Endodermal cell (in vitro differentiated cells): ENCODE results near the gene SULT4A1. TPM values are rescaled to one million over a fixed set of nuclear protein-coding genes. Genes with fewer than 3 reads are reported as not detected.
A peak's percentile ranks its signal among the peaks of the same experiment; 100 is the strongest.

Experiments
- DNase-seq: peaks from one replicate; pipeline ENCODE4 v3.0.0-alpha.2; 2017
- H3K27ac ChIP-seq: 2 replicates; pipeline ENCODE4 v1.5.1; 2013; ENCODE audit warnings: mild to moderate bottlenecking, low read depth, low read length, moderate library complexity
- H3K27me3 ChIP-seq: 2 replicates; pipeline ENCODE4 v1.6.1; 2013; ENCODE audit warnings: mild to moderate bottlenecking, low read length, moderate library complexity; ENCODE audit not compliant: insufficient read depth, control insufficient read depth, poor library complexity, severe bottlenecking
- H3K36me3 ChIP-seq: 2 replicates; pipeline ENCODE4 v1.7.0; 2013; ENCODE audit warnings: mild to moderate bottlenecking, low read length, moderate library complexity; ENCODE audit not compliant: control insufficient read depth, insufficient read depth
- H3K4me1 ChIP-seq: one replicate; pipeline ENCODE4 v1.7.0; 2013; ENCODE audit warnings: low read length; ENCODE audit not compliant: control insufficient read depth, insufficient read depth
- H3K4me3 ChIP-seq: 2 replicates; pipeline ENCODE4 v1.5.1; 2013; ENCODE audit warnings: mild to moderate bottlenecking, low read length, moderate library complexity
- H3K9ac ChIP-seq: 2 replicates; pipeline ENCODE4 v1.6.1; 2013; ENCODE audit warnings: mild to moderate bottlenecking, low read length, moderate library complexity; ENCODE audit not compliant: poor library complexity, severe bottlenecking; ENCODE audit errors: extremely low read depth
- H3K9me3 ChIP-seq: 2 replicates; pipeline ENCODE4 v1.6.1; 2013; ENCODE audit warnings: mild to moderate bottlenecking, low read length, moderate library complexity; ENCODE audit not compliant: control insufficient read depth
- H3K27ac Mint-ChIP-seq: 2 replicates; pipeline ENCODE4 v1.8.0; 2020; ENCODE audit warnings: mixed read lengths
- H3K27me3 Mint-ChIP-seq: 2 replicates; pipeline ENCODE4 v1.8.0; 2021; ENCODE audit warnings: mild to moderate bottlenecking, mixed read lengths; ENCODE audit not compliant: insufficient read depth
- H3K36me3 Mint-ChIP-seq: 2 replicates; pipeline ENCODE4 v1.8.0; 2020; ENCODE audit warnings: low read depth, mixed read lengths
- H3K4me1 Mint-ChIP-seq: 2 replicates; pipeline ENCODE4 v1.8.0; 2020; ENCODE audit warnings: mixed read lengths
- H3K4me3 Mint-ChIP-seq: 2 replicates; pipeline ENCODE4 v1.8.0; 2020; ENCODE audit warnings: mild to moderate bottlenecking, moderate library complexity, mixed read lengths
- H3K9me3 Mint-ChIP-seq: 2 replicates; pipeline ENCODE4 v1.8.0; 2020; ENCODE audit warnings: mild to moderate bottlenecking, mixed read lengths
- CTCF ChIP-seq: fragments of 200-600 bp; sonication (generic); conservative IDR thresholded peaks from 2 replicates; pipeline ENCODE4 v1.5.0; 2021; ENCODE audit warnings: antibody characterized with exemption, mild to moderate bottlenecking
- WGBS, 2 experiments: methylation state at CpG; one replicate each; pipeline versions ENCODE4 v1.1.5 to v1.1.7; 2013; ENCODE audit warnings: missing lambda C conversion rate in 2 of 2, mixed read lengths in 1 of 2; ENCODE audit not compliant: insufficient coverage in 1 of 2, insufficient read length in 1 of 2; 5-methylcytosine and 5-hydroxymethylcytosine counted together
- total RNA-seq, 2 donors: library from RNA; stranded (reverse); fragmentation: NEBNext Ultra II Directional in 1 of 2; extraction: Animal tissue kit (Norgen Biotek cat#: 25700) in 1 of 2; gene quantifications; 2 replicates in 1 of 2; 3 replicates in 1 of 2; pipeline ENCODE4 v1.2.1, GENCODE V29; 2021

The SULT4A1 gene
- total RNA-seq, 2 donors from 2014 or later: 11.4 to 12.7 TPM

DNA sequence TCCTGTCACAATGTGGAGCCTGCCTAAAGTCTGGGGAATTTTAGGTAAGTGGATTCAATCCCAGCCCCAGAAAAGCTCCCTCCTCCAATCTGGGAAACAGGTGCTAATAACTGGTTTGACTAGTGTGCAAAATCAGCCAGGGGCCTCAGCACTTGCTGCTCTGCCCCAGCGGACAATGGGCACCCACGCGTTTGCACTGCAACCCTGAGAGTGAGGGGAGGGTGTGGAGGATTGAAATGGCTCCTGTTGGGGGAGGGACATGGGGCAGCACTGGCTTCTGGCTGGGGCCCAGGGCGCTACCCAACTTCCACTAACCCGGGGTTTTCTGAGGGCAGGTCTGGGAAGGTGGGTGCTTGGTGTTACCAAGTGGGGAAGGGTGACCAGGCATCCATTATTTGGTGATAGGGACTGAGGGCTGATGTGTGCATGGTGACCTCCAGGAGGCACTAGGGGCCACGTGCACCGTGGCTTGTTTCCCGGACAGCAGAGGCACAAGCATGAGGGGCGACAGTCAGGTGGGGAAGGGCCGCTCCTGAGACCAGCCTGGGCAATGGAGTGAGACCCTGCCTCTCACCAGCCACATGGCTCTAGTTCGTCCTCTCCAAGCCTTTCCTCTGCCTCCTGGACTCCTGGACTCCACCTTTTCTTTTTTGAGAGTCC lies 33.8 kb upstream of the SULT4A1 start:
- H3K27me3 Mint-ChIP-seq: peaks cover 22% of the 10 kb centered on the region

GRCh38 chr22:43894122-43894521 lies 31.8 kb upstream of the SULT4A1 start:
- no peaks in the 10 kb centered on the region for H3K9me3 Mint-ChIP-seq
- 80 to 84% methylated on average over 1 to 5 of the region's 5 CpGs for WGBS, 2 experiments

More for the DNA sequence above, 33.8 kb upstream of the SULT4A1 start:
- Histone ChIP-seq H3K4me3 (no peak overlapping the region), H3K9me3 (no peaks in the 10 kb centered on the region), H3K27me3 (peaks cover 23% of the 10 kb centered on the region), H3K27ac (no peak overlapping the region), H3K9ac (no peak overlapping the region), H3K4me1 (no peaks in the 10 kb centered on the region), H3K36me3 (no peaks in the 10 kb centered on the region)
- H3K36me3 Mint-ChIP-seq: no peaks in the 10 kb centered on the region
- DNase-seq: peak; percentile 72
- no peak overlapping the region for H3K27ac Mint-ChIP-seq
- no peaks in the 10 kb centered on the region for H3K9me3 Mint-ChIP-seq
- WGBS, 2 experiments: 77 to 83% methylated on average over 6 to 11 of the region's 11 CpGs
- peaks cover 6% of the 10 kb centered on the region for H3K4me1 Mint-ChIP-seq
- peak; percentile 62 for TF ChIP-seq CTCF
- no peak overlapping the region for H3K4me3 Mint-ChIP-seq

DNA sequence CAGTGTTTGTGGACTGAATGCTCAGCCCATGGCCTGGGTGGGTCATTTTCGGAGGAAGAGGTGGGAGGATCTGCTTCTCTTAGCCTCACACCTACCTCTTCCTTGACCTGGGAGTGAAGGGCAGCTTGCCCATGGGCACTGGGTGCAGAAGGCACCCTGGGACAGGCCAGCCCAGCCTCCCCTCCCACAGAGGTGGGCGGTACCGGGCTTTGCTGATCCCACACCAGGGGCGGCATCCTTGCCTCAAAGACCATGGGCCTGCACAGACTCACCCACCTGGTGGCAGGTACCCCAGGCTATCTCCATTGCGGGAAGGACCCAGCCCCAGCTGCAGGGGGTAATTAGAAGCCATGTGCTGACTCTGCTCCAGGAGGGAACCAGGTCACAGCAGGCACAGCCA lies 31.0 kb upstream of the SULT4A1 start:
- Mint-ChIP-seq H3K9me3 (no peaks in the 10 kb centered on the region), H3K4me3 (no peak overlapping the region), H3K27me3 (peaks cover 36% of the 10 kb centered on the region), H3K36me3 (no peaks in the 10 kb centered on the region), H3K27ac (no peak overlapping the region), H3K4me1 (no peaks in the 10 kb centered on the region)
- 73 to 86% methylated on average over 3 to 5 of the region's 5 CpGs for WGBS, 2 experiments
- H3K36me3 ChIP-seq: no peaks in the 10 kb centered on the region
- H3K4me3 ChIP-seq: no peak overlapping the region
- no peak overlapping the region for H3K27ac ChIP-seq
- H3K9me3 ChIP-seq: no peaks in the 10 kb centered on the region
- TF ChIP-seq CTCF: no peak
- DNase-seq: no peak
- H3K9ac ChIP-seq: no peak overlapping the region
- H3K4me1 ChIP-seq: no peaks in the 10 kb centered on the region
- H3K27me3 ChIP-seq: peaks cover 38% of the 10 kb centered on the region

More at GRCh38 chr22:43894122-43894521, 31.8 kb upstream of the SULT4A1 start:
- no peak overlapping the region for H3K9ac ChIP-seq
- Mint-ChIP-seq H3K27ac (no peak overlapping the region), H3K4me1 (no peaks in the 10 kb centered on the region), H3K4me3 (no peak overlapping the region), H3K27me3 (peaks cover 36% of the 10 kb centered on the region), H3K36me3 (no peaks in the 10 kb centered on the region)
- H3K4me3 ChIP-seq: no peak overlapping the region
- DNase-seq: no peak
- peaks cover 38% of the 10 kb centered on the region for H3K27me3 ChIP-seq
- no peak overlapping the region for H3K27ac ChIP-seq
- TF ChIP-seq CTCF: no peak
- H3K36me3 ChIP-seq: no peaks in the 10 kb centered on the region
- no peaks in the 10 kb centered on the region for H3K4me1 ChIP-seq
- H3K9me3 ChIP-seq: no peaks in the 10 kb centered on the region
